ENCODE data around the gene DYDC2.
"Not testable (repeated sequence)": the region's sequence is repeated elsewhere in the genome, so short reads cannot be mapped to it uniquely, and the experiment has no call there.

The DYDC2 gene

DNA sequence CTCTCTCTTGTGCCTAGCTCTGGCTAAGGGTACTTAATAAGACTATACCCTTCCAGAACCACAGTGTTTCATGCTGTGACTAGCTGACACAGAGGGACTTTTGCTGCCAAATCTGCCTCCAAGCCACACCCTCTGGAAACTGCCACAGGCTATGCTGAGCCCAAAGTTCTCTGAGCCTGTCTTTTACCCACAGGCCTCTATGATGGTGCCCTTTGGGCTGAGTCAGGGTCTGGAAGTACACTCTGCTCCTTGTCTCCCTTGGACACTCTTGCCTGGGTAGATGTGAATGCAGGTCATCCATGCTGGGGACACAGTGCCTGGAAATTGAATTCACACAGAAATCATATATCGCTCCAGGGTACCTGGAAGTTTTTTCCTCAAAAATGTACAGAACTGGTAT is 22.6 kb upstream of the DYDC2 start:
- no peak overlapping the region for H3K4me3 ChIP-seq (ENCODE audit: low read length)

GRCh38 chr10:80344276-80344675 is 12.3 kb upstream of the DYDC2 start:
- H3K27ac ChIP-seq (ENCODE audit: low read depth, low read length) = no peak overlapping the region
- no peak overlapping the region for H3K4me3 ChIP-seq (ENCODE audit: low read length)
- no peaks in the 10 kb centered on the region for H3K4me1 ChIP-seq (ENCODE audit: control insufficient read depth, insufficient read depth, low read length)
- H3K27me3 ChIP-seq (ENCODE audit: control insufficient read depth, insufficient read depth, low read length) = no peaks in the 10 kb centered on the region
- H3K9ac ChIP-seq (ENCODE audit: low read length) = no peak overlapping the region
- H3K36me3 ChIP-seq (ENCODE audit: control insufficient read depth, insufficient read depth, low read length) = no peaks in the 10 kb centered on the region

More for the DNA sequence above, 22.6 kb upstream of the DYDC2 start:
- H3K27me3 ChIP-seq (ENCODE audit: control insufficient read depth, insufficient read depth, low read length) = no peaks in the 10 kb centered on the region
- H3K27ac ChIP-seq (ENCODE audit: low read depth, low read length) = no peak overlapping the region
- H3K36me3 ChIP-seq (ENCODE audit: control insufficient read depth, insufficient read depth, low read length) = no peaks in the 10 kb centered on the region
- no peaks in the 10 kb centered on the region for H3K4me1 ChIP-seq (ENCODE audit: control insufficient read depth, insufficient read depth, low read length)
- H3K9ac ChIP-seq (ENCODE audit: low read length) = no peak overlapping the region

DNA sequence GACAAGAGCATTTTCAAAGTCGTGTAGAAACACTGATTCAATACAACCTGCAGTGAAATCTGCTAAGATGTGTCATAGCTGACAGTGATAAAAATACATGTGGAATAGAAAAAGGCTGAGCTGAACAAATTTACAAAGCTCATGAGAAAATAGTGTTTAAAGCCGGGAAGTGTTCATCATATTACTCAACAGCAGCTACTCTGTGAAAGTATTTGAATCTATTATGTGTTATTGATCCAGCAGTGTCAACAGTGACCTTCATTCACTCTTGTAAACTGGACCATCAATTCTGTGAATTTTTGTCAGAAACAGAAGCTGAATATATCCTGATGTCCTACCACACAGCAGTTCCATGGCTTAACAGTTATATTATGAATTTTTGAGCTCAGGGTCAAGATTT is 11.7 kb upstream of the DYDC2 start:
- Histone ChIP-seq H3K4me1 (ENCODE audit: control insufficient read depth, insufficient read depth, low read length) (no peaks in the 10 kb centered on the region), H3K4me3 (ENCODE audit: low read length) (no peak overlapping the region), H3K27me3 (ENCODE audit: control insufficient read depth, insufficient read depth, low read length) (no peaks in the 10 kb centered on the region), H3K9ac (ENCODE audit: low read length) (no peak overlapping the region), H3K36me3 (ENCODE audit: control insufficient read depth, insufficient read depth, low read length) (no peaks in the 10 kb centered on the region), H3K27ac (ENCODE audit: low read depth, low read length) (no peak overlapping the region)

DNA sequence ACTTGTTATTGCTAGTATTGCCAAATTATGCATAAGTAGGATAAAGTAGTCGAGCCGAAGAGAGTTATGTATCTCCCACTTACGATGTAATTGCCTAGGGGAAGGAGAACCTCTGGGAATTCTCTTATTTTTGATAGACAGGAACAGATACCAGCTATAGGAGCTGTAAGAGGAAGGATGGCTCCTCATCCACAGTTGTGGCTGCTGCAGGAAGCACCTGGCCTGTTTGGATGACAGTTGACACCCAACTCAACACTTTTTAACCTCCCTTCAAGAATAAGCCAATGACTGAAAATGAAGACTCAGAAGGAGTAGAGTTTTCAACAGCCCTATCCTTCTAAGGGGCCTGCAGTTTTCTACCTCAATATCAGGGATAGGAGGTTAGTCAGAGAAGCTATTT is 6.3 kb upstream of the DYDC2 start:
- Histone ChIP-seq H3K27ac (ENCODE audit: low read depth, low read length) (no peak overlapping the region), H3K9ac (ENCODE audit: low read length) (no peak overlapping the region), H3K36me3 (ENCODE audit: control insufficient read depth, insufficient read depth, low read length) (no peaks in the 10 kb centered on the region), H3K4me3 (ENCODE audit: low read length) (no peak overlapping the region), H3K4me1 (ENCODE audit: control insufficient read depth, insufficient read depth, low read length) (no peaks in the 10 kb centered on the region), H3K27me3 (ENCODE audit: control insufficient read depth, insufficient read depth, low read length) (no peaks in the 10 kb centered on the region)

DNA sequence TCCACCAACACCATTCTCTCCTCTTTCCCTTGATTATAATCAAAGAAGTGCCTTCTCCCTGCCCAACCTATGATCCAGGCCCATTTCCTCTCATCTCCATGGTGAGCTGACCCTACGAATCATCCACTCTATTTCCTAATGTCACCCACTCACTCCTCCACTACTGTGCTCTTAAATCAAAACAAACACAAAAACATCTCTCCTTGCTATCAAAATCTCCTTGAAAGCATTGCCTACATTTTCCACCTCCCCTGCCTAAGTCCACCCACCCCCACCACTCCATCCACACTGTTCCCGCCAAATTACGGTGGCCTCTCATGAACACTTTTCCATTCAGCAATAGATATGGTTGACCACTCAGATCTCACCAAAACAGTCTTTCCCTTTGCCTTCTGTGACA is 5.4 kb upstream of the DYDC2 start:
- Histone ChIP-seq H3K36me3 (ENCODE audit: control insufficient read depth, insufficient read depth, low read length) (no peaks in the 10 kb centered on the region), H3K4me1 (ENCODE audit: control insufficient read depth, insufficient read depth, low read length) (no peaks in the 10 kb centered on the region), H3K27ac (ENCODE audit: low read depth, low read length) (no peak overlapping the region), H3K4me3 (ENCODE audit: low read length) (no peak overlapping the region), H3K27me3 (ENCODE audit: control insufficient read depth, insufficient read depth, low read length) (peaks cover 3% of the 10 kb centered on the region), H3K9ac (ENCODE audit: low read length) (no peak overlapping the region)

DNA sequence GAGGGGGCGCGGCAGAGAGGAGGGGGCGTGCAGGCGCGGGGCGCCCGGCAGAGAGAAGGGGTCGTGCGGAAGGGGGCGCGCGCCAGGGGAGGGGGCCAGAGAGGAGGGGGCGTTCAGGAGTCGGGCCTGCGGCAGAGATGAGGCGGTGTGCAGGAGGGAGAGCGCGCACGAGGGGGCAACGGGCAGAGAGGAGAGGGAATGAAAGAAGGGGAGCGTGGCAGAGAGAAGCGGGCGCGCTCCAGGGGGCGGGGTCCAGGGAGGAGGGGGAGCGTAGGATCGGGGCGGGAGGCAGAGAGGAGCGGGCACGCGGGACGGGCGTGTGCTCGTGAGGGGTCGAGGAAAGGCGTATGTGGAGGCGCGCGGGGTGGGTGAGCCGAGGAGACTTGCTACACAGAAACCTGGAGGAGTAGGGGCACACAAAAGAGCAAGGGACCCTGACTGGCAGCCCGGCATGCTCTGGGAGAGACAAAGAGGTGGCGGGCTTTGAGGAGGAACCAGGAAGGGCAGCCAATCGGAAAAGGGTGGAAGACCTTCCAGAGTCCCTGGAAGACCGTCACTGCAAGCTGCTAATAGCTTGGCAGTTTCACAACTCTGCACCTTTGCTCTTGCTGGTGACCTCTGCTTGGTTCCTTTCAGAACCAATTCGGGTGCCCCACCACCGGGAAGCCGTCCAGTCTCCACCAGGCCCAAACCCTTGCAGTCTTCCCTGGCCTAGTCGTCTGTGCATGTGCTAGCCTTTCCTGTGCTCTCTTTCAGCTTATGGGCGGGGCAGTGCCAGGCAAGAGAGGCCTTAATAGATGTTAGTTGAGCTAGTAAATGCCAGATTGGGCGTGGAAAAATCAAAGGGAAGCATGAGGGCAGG is 639 bp downstream of the DYDC2 start:
- Histone ChIP-seq H3K4me3 (ENCODE audit: low read length) (peak overlapping the region; percentile 54), H3K9ac (ENCODE audit: low read length) (no peak overlapping the region), H3K27me3 (ENCODE audit: control insufficient read depth, insufficient read depth, low read length) (peaks cover 3% of the 10 kb centered on the region), H3K36me3 (ENCODE audit: control insufficient read depth, insufficient read depth, low read length) (no peaks in the 10 kb centered on the region), H3K27ac (ENCODE audit: low read depth, low read length) (no peak overlapping the region), H3K4me1 (ENCODE audit: control insufficient read depth, insufficient read depth, low read length) (no peaks in the 10 kb centered on the region)

DNA sequence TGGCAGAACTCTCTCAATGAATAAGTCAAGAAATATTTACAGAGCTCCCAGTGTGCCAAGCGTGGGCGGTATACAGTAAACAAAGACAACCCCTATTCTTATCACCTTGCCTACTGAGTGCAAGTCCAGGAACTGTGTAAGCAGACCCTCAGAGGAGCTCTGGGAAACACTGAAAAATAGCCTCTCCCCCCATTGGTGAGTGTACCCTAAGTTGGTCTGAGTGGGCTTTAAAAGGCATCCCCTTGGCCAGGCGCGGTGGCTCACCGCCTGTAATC is 1.2 kb downstream of the DYDC2 start:
- H3K27me3 ChIP-seq (ENCODE audit: control insufficient read depth, insufficient read depth, low read length) = peaks cover 3% of the 10 kb centered on the region
- no peak overlapping the region for H3K4me3 ChIP-seq (ENCODE audit: low read length)
- no peak overlapping the region for H3K9ac ChIP-seq (ENCODE audit: low read length)
- H3K27ac ChIP-seq (ENCODE audit: low read depth, low read length) = no peak overlapping the region
- no peaks in the 10 kb centered on the region for H3K4me1 ChIP-seq (ENCODE audit: control insufficient read depth, insufficient read depth, low read length)
- H3K36me3 ChIP-seq (ENCODE audit: control insufficient read depth, insufficient read depth, low read length) = no peaks in the 10 kb centered on the region

DNA sequence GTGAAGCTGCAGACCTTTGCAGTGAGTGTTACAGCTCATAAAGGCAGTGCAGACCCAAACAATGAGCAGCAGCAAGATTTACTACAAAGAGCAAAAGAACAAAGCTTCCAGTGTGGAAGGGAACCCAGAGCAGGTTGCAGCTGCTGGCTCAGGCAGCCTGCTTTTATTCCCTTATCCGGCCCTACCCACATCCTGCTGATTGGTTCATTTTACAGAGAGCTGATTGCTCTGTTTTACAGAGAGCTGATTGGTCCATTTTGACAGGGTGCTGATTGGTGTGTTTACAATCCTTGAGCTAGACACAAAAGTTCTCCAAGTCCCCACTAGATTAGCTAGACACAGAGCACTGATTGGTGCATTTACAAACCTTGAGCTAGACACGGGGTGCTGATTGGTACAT is 2.3 kb downstream of the DYDC2 start:
- not testable (repeated sequence) for H3K9ac ChIP-seq (ENCODE audit: low read length)

DNA sequence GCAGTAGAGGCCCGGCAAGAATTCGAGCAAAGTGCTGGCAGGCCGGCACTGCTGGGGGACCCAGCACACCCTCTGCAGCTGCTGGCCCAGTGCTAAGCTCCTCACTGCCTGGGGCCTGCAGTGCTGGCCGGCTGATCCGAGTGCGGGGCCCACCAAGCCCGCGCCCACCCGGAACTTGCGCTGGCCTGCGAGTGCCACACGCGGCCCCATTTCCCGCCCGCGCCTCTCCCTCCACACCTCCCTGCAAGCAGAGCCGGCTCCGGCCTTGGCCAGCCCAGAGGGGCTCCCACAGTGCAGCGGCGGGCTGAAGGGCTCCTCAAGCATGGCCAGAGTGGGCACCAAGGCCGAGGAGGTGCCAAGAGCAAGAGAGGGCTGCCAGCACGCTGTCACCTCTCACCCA is 3.1 kb downstream of the DYDC2 start:
- H3K4me3 ChIP-seq (ENCODE audit: low read length) = no peak overlapping the region
- no peaks in the 10 kb centered on the region for H3K36me3 ChIP-seq (ENCODE audit: control insufficient read depth, insufficient read depth, low read length)
- H3K27me3 ChIP-seq (ENCODE audit: control insufficient read depth, insufficient read depth, low read length) = peaks cover 3% of the 10 kb centered on the region
- no peaks in the 10 kb centered on the region for H3K4me1 ChIP-seq (ENCODE audit: control insufficient read depth, insufficient read depth, low read length)
- no peak overlapping the region for H3K27ac ChIP-seq (ENCODE audit: low read depth, low read length)
- no peak overlapping the region for H3K9ac ChIP-seq (ENCODE audit: low read length)

More for the DNA sequence above, 2.3 kb downstream of the DYDC2 start:
- not testable (repeated sequence) for H3K27ac ChIP-seq (ENCODE audit: low read depth, low read length); H3K4me3 ChIP-seq (ENCODE audit: low read length); H3K27me3 ChIP-seq (ENCODE audit: control insufficient read depth, insufficient read depth, low read length); H3K36me3 ChIP-seq (ENCODE audit: control insufficient read depth, insufficient read depth, low read length); H3K4me1 ChIP-seq (ENCODE audit: control insufficient read depth, insufficient read depth, low read length)

- Histone ChIP-seq H3K27me3 (ENCODE audit: control insufficient read depth, insufficient read depth, low read length) (no peaks in the 10 kb centered on the region), H3K27ac (ENCODE audit: low read depth, low read length) (no peak overlapping the region), H3K4me3 (ENCODE audit: low read length) (no peak overlapping the region), H3K9ac (ENCODE audit: low read length) (no peak overlapping the region), H3K4me1 (ENCODE audit: control insufficient read depth, insufficient read depth, low read length) (no peaks in the 10 kb centered on the region), H3K36me3 (ENCODE audit: control insufficient read depth, insufficient read depth, low read length) (no peaks in the 10 kb centered on the region)
Measured at GRCh38 chr10:80365510-80365909, 8.9 kb downstream of the DYDC2 start.

GRCh38 chr10:80371467-80371866 is 14.9 kb downstream of the DYDC2 start:
- Histone ChIP-seq H3K36me3 (ENCODE audit: control insufficient read depth, insufficient read depth, low read length) (no peaks in the 10 kb centered on the region), H3K4me1 (ENCODE audit: control insufficient read depth, insufficient read depth, low read length) (no peaks in the 10 kb centered on the region), H3K9ac (ENCODE audit: low read length) (no peak overlapping the region), H3K4me3 (ENCODE audit: low read length) (no peak overlapping the region), H3K27ac (ENCODE audit: low read depth, low read length) (no peak overlapping the region), H3K27me3 (ENCODE audit: control insufficient read depth, insufficient read depth, low read length) (no peaks in the 10 kb centered on the region)

GRCh38 chr10:80372675-80373074 is 16.1 kb downstream of the DYDC2 start:
- no peak overlapping the region for H3K4me3 ChIP-seq (ENCODE audit: low read length)
- no peak overlapping the region for H3K9ac ChIP-seq (ENCODE audit: low read length)
- no peak overlapping the region for H3K27ac ChIP-seq (ENCODE audit: low read depth, low read length)

DNA sequence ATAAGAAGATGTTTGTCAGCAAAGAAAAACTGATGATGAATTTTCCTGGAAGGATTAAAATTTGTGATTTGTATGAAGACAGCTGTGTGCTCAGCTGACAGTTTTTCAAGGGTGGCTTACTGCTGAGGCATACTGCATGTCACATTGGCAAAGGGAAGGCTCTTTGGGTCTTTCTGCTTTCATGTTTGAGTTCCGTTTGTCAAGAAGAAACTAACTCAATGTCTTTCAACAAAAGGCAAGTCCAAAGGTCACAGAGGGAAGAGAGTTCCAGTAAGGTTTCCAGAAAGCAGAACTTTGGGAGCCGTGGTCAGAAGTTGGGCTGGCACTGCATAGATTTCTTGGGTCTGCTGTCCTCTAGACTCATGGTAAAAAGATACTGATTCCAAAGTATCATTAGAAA is 16.9 kb downstream of the DYDC2 start:
- H3K9ac ChIP-seq (ENCODE audit: low read length) = no peak overlapping the region
- H3K36me3 ChIP-seq (ENCODE audit: control insufficient read depth, insufficient read depth, low read length) = no peaks in the 10 kb centered on the region
- H3K27ac ChIP-seq (ENCODE audit: low read depth, low read length) = no peak overlapping the region
- H3K27me3 ChIP-seq (ENCODE audit: control insufficient read depth, insufficient read depth, low read length) = no peaks in the 10 kb centered on the region
- H3K4me1 ChIP-seq (ENCODE audit: control insufficient read depth, insufficient read depth, low read length) = no peaks in the 10 kb centered on the region
- H3K4me3 ChIP-seq (ENCODE audit: low read length) = no peak overlapping the region

More at GRCh38 chr10:80372675-80373074, 16.1 kb downstream of the DYDC2 start:
- no peaks in the 10 kb centered on the region for H3K36me3 ChIP-seq (ENCODE audit: control insufficient read depth, insufficient read depth, low read length)
- no peaks in the 10 kb centered on the region for H3K4me1 ChIP-seq (ENCODE audit: control insufficient read depth, insufficient read depth, low read length)
- H3K27me3 ChIP-seq (ENCODE audit: control insufficient read depth, insufficient read depth, low read length) = no peaks in the 10 kb centered on the region
